GM21528 (cell line): Measurements from ENCODE around the gene RPRM.
"Not testable (repeated sequence)": the region's sequence is repeated elsewhere in the genome, so short reads cannot be mapped to it uniquely, and the experiment has no call there.

Experiments
- ATAC-seq: cut with Tn5 transposase; IDR thresholded peaks from one replicate; pipeline ENCODE4 v1.9.1; 2021; ENCODE audit warnings: mild to moderate bottlenecking, moderate library complexity; ENCODE audit not compliant: unreplicated experiment, low FRiP score

Gene RPRM

DNA sequence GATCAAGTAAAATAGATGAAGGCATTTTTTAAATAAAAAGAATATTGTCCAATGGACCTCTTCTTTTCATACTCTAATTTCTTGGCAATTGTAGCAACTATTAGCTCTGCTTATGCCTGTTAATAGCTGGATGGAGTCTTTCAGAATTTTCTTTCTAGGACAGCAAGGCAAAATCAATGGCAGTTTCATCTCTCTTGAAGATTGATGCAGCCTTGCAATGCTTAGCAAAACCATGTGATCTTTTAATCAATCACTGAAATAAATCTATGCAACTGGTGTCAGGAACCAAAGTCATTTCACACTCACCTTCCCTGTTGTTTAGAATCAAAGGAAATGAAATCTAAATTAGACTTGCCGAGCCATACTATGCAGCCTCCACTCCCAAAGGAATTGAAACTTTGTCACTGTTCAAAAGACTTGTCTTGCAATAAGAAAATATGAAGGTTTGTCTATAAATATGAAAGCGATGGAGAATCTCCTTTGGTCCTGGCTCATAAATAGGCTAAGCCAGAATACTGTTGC, 16.2 kb downstream of the RPRM start:
- no peak for ATAC-seq

DNA sequence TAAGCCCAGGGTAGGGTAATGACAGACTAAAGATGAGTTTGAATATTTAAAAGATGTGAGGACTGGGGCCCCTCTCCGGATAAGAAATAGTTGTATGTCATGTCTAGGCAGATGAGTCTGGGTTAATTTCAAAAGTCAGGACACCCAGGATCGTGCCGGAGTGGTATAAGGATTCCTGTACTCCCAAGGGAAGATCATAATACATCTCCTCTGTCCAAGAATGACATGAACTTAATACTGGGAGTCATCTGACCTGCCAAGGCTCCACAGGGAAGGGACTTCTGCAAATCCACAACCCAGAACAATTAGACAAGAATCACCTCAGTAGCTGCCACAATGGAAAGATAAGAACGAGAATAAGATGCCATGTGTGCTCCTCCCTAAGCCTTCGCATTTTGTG, 17.1 kb downstream of the RPRM start:
- ATAC-seq = no peak

DNA sequence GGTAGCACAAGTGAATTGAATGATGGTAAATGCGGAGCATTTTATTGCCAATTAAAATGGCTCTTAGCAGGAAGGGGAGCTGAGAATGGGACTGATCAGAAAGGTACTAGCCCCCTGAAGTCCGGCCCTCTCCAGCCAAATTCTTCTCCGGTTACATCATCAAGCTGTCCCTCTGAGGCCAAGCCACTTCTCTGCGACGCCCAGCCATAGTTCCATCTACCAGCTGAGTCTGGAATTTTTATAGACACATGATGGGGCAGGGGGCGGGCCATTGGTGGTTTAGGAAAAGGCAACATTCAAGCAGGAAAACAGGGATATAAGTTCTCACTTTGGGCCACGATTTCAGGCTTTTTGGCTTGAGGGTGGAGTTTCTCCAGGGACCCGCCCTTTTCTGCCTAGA, 22.7 kb downstream of the RPRM start:
- ATAC-seq = no peak

DNA sequence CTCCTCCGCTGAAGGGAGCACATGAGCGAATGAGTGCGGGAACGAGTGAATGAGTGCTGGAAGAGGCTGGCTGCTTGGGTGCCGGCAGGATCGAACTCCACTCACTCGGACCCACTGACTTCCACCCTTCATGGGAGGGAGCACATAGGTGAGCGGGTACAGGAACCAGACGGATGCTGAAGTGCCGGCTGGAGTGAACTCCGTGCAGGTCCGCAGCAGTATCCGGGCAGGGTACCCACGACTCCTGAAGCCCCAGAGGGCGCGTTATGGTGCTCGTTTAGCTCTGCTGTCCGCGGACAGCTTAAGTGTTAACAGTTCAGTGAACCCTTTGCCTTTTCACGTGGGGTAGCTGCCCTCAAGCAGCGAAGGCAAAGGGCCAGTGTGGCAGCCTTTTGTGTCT, 23.2 kb downstream of the RPRM start:
- ATAC-seq = no peak

DNA sequence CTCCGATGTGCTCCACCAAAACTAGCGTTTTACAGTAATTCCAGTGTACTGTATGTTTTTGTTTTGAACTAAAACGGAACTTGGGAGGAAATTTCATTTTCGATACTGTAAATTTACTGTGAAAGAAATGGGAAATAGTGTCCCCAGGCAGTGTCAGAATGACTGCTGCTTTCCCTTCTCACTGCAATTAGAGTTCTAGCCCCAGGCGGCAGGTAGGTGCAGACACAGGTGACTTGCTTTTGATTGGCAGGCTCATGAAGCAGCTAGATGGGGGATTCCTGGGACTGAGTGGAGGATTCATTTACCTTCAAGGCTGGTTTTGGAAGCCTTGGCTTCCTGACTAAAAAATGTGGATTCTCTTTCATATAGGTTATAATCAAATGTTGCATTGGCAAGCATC, 27.0 kb downstream of the RPRM start:
- ATAC-seq = no peak

DNA sequence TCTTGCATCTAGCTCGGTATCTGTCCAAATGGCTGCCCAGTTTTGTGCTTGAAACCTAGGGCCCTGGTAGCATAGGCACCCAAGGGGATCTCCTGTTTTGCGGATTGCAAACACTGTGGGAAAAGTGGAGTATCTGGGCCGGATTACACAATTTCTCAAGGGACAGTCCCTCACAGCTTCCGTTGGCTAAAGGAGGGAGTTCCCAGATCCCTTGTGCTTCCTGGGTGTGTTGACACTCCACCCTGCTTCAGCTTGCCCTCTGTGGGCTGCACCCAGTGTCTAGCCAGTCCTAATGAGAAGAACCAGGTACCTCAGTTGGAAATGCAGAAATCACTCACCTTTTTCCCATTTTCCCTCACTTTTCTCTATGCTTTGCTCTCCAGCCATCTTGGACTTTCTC, 35.5 kb downstream of the RPRM start:
- ATAC-seq = no peak

DNA sequence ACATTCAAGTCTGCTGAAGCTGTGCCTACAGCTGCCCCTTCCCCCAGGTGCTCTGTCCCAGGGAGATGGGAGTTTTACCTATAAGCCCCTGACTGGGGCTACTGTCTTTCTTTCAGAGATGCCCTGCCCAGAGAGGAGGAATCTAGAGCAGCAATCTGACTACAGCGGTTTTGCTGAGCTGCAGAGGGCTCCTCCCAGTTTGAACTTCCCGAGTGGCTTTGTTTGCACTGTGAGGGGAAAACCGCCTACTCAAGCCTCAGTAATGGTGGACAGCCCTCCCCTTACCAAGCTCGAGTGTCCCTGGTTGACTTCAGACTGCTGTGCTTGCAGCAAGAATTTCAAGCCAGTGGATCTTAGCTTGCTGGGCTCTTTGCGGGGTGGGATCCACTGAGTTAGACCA, 35.9 kb downstream of the RPRM start:
- ATAC-seq = not testable (repeated sequence)

DNA sequence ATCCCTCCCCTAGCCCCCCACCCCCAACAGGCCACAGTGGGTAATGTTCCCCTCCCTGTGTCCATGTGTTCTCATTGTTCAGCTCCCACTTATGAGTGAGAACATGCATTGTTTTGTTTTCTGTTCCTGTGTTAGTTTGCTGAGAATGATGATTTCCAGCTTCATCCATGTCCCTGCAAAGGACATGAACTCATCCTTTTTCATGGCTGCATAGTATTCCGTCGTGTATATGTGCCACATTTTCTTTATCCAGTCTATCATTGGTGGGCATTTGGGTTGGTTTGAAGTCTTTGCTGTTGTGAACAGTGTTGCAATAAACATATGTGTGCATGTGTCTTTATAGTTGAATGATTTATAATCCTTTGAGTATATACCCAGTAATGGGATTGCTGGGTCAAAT, 38.5 kb downstream of the RPRM start:
- ATAC-seq = not testable (repeated sequence)

DNA sequence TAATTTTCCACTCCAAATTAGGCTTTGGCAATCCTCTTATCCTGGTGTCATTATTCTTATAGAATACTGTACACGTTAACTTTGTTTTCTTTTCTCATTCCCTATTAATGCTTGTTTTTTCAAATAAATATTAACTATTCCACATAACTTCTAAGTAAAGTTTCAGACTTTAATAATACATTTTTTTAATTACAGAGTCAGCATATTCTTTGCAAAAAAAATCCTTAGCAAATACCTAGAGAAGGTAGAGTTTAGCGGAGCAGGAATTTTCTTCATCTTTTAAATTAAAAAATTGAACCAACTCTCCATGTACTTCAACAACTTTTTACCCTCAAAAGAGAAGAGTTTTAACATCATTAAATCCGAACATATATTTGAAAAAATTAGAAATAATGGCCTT, 45.2 kb downstream of the RPRM start:
- no peak for ATAC-seq

DNA sequence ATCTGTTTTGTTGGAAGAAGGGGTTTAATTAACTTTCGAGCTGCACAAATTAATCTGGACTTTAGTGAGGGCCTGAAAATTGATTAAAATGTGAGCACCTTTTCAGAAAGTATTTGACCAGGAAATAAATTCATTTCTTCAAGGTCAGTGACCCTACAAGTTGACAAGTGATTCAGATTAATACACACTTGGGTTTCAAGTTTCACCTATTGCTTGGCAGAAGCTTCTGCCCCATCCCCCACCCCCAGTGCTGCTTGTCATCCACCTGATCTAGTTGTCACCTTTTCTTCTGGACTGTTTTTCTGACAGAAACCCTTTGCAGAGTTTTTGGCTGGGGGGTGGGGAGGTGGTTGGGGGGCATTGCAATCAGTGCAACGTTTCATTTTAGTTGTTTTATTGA, 46.2 kb downstream of the RPRM start:
- ATAC-seq = no peak

DNA sequence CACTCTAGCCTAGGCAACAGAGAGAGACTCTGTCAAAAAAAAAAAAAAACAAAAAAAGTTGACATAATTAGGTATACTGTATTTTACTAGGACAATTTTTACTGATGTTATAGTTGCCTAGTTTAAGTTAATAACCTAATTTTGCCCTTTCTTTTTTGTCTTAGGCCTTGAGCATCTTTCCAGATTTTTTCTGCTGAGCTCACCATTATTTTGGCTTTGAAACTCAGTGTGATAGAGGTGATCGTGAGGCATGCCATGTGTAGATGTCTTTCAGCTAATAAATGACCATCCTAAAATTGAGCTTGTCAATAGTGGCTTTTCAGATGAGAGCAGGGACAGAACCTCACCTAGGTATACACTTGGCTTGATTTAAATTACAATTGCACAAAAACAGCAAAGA, 47.4 kb downstream of the RPRM start:
- no peak for ATAC-seq
